ENCODE data around the gene KCNJ4. TPM values are rescaled to one million over a fixed set of nuclear protein-coding genes. Genes with fewer than 3 reads are reported as not detected.
"Not testable (repeated sequence)": the region's sequence is repeated elsewhere in the genome, so short reads cannot be mapped to it uniquely, and the experiment has no call there.

The KCNJ4 gene
- total RNA-seq, 1 donor from 2014 or later = 1.7 TPM

- TF ChIP-seq CTCF (IDR thresholded peaks at IDR 0.05; ENCODE audit: unreplicated experiment) = no peak
- no peak overlapping the region for H3K4me3 Mint-ChIP-seq (ENCODE audit: low read depth)
Observed at GRCh38 chr22:38383417-38383816, 71.6 kb downstream of the KCNJ4 start.

DNA sequence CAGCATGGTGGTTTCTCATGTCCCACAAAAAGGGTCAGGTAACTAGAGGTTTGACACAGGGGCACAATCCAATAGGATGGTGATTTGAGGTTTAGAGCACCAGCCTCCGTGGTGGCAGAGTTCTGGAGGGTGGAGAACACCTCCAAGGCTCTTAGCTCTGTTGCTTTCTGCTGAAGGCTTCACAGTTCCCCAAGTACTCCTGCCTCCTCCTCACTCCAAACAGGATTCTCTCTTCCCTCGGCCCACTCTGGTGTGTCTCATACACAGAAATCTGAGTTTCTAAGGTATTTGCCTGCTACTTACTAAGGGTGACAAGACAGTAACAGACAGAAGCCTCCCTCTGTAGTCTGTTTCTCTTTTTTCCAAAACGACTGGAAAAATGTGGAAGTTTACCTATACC lies 73.6 kb downstream of the KCNJ4 start:
- not testable (repeated sequence) for H3K4me1 Mint-ChIP-seq (ENCODE audit: low read depth); H3K9me3 Mint-ChIP-seq (ENCODE audit: low read depth); DNase-seq (ENCODE audit: low spot score, unreplicated experiment); H3K27ac Mint-ChIP-seq; H3K4me3 Mint-ChIP-seq (ENCODE audit: low read depth); H3K27me3 Mint-ChIP-seq
- peaks cover 22% of the 10 kb centered on the region for H3K36me3 Mint-ChIP-seq (ENCODE audit: insufficient read depth)

More at GRCh38 chr22:38383417-38383816, 71.6 kb downstream of the KCNJ4 start:
- peaks cover 12% of the 10 kb centered on the region for H3K36me3 Mint-ChIP-seq (ENCODE audit: insufficient read depth)
- H3K27ac Mint-ChIP-seq = peak overlapping the region; percentile 71
- no peaks in the 10 kb centered on the region for H3K27me3 Mint-ChIP-seq
- H3K4me1 Mint-ChIP-seq (ENCODE audit: low read depth) = peaks cover 15% of the 10 kb centered on the region
- H3K9me3 Mint-ChIP-seq (ENCODE audit: low read depth) = no peaks in the 10 kb centered on the region
- DNase-seq (ENCODE audit: low spot score, unreplicated experiment) = no peak

Other genes starting within 250 kb of the KCNJ4 start
- gene TMEM184B, start 182.2 kb downstream of the KCNJ4 start, total RNA-seq = 67.3 and 71.7 TPM in 2 replicates
- gene CSNK1E, start 137.8 kb downstream of the KCNJ4 start, total RNA-seq = 246 and 250 TPM in 2 replicates
- 5.7 and 6.3 TPM in 2 replicates for gene KDELR3, start 12.9 kb upstream of the KCNJ4 start, total RNA-seq
- 625 and 651 TPM in 2 replicates for gene DDX17, start 51.1 kb upstream of the KCNJ4 start, total RNA-seq
- gene DMC1, start 115.0 kb upstream of the KCNJ4 start, total RNA-seq = 2.2 and 3.0 TPM in 2 replicates
- gene FAM227A, start 201.2 kb upstream of the KCNJ4 start, total RNA-seq = 18.3 and 18.6 TPM in 2 replicates
- gene CBY1, start 201.4 kb upstream of the KCNJ4 start, total RNA-seq = 46.1 and 50.5 TPM in 2 replicates
- 68.7 and 76.5 TPM in 2 replicates for gene TOMM22, start 226.8 kb upstream of the KCNJ4 start, total RNA-seq
- 40.6 and 46.3 TPM in 2 replicates for gene JOSD1, start 245.7 kb upstream of the KCNJ4 start, total RNA-seq

All from progenitor cell of endocrine pancreas (in vitro differentiated cells).